NT2/D1 (cell line): ENCODE results near the gene CTIF.
A peak's percentile ranks its signal among the peaks of the same experiment; 100 is the strongest.

Source experiments
- DNase-seq: peaks from one replicate; pipeline ENCODE4 v3.0.0-alpha.2; 2011; ENCODE audit warnings: low read depth, low spot score
- H3K27me3 ChIP-seq: 2 replicates; pipeline ENCODE4 v1.6.0; 2011; ENCODE audit warnings: mild to moderate bottlenecking; ENCODE audit not compliant: insufficient read length, insufficient read depth
- H3K36me3 ChIP-seq: 2 replicates; pipeline ENCODE4 v1.6.1; 2011; ENCODE audit warnings: mild to moderate bottlenecking, low read length, mixed read lengths; ENCODE audit not compliant: insufficient read depth, insufficient read length
- H3K4me1 ChIP-seq: 2 replicates; pipeline ENCODE4 v1.5.1; 2011; ENCODE audit not compliant: insufficient read depth, insufficient read length
- H3K4me3 ChIP-seq: 2 replicates; pipeline ENCODE4 v1.5.1; 2011; ENCODE audit warnings: low read depth; ENCODE audit not compliant: insufficient read length
- H3K9ac ChIP-seq: 2 replicates; pipeline ENCODE4 v1.6.0; 2011; ENCODE audit warnings: low read depth; ENCODE audit not compliant: insufficient read length
- H3K9me3 ChIP-seq: 2 replicates; pipeline ENCODE4 v1.5.1; 2011; ENCODE audit warnings: mild to moderate bottlenecking, low read length; ENCODE audit not compliant: insufficient read depth
- SUZ12 ChIP-seq: IDR thresholded peaks from 2 replicates; pipeline ENCODE4 v1.6.1; 2011; ENCODE audit not compliant: insufficient read length, insufficient read depth; ENCODE audit errors: extremely low read depth
- YY1 ChIP-seq: IDR thresholded peaks from 2 replicates; pipeline ENCODE4 v1.6.1; 2011; ENCODE audit not compliant: insufficient read length, insufficient read depth
- ZNF274 ChIP-seq: IDR thresholded peaks from 2 replicates; pipeline ENCODE4 v1.6.1; 2011; ENCODE audit warnings: mild to moderate bottlenecking, low read depth, low read length

Gene CTIF

DNA sequence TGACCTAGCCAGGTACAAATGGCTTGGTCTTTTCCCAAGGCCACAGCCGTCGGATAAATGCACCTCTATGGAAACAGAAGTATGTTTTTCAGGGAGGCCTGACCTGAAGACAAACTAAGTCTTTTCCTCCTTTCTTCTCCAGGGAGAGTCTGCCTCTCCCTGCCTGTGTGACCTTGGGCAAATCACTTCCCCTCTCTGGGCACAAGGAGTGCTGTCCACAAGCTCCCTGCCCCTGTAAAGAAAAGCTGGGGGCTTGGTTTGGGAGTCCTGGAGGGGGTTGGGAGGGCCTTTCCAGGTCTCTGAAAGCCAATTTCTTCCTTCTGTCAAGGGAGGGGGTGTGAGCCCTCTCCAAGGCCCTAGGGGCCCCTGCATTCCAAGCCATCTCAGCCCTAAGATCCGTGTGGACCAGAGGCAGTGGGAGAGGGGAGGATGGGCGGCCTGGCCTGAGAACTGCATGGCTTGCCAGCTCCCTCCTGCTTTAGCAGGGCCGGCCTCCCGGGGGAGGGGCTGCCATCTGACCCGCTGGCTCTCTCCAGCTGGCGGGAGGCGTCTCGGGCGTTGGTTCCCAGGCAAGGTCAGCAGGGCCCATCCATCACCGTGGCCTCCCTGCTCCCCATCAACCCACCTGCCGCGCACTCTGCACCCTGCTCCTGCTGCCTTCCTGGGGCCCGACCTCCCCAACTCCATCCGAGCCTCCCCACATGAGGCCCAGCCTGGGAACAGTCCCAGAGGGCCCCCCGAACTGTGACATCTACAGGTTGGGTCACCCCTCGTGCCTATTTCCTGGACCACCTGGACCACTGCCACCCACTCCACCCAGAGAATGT is 350.5 kb downstream of the CTIF start:
- no peak for TF ChIP-seq YY1
- no peak for TF ChIP-seq ZNF274
- no peak for TF ChIP-seq SUZ12
- H3K4me1 ChIP-seq: peaks cover 23% of the 10 kb centered on the region
- no peak overlapping the region for H3K4me3 ChIP-seq
- H3K36me3 ChIP-seq: no peaks in the 10 kb centered on the region
- H3K9me3 ChIP-seq: no peaks in the 10 kb centered on the region
- H3K27me3 ChIP-seq: peaks cover 4% of the 10 kb centered on the region
- peak overlapping the region; percentile 42 for H3K9ac ChIP-seq
- peak; percentile 48 for DNase-seq

DNA sequence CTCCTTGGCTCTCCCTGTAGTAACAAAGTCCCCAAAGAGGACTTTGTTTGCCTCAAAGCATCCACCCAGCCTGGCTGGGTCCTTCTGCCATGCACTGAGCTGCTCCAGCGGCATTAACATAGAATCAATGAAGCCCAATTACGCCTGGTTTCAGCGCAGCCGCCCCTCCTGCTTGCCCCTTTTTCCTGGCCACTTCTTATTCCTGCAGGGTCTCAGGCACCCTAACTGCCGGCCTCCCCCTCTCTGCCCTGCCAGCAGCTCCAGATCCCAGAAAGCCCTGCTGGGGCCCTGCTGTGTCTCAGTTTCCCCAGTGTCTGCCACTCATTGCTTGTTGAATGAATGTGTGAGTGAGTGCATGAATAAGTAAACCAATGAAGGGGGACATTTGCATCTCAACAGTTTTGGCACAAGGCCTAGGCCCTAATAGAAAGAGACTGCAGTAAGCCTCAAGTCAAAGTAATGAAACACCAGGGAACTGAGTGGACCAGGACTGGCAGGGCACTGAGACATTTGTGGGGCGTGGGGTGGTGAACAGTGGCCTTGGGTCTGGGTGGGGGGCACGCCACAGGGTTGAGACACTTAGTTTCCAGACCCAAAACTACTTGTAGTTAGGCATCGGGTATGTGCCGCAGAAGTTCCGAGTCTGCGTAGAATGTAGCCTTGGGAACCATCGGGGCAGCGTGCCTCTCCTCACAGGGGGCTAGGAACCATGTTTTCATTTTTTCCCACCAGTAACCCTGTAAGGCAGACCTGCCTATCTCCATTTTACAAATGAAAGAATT is 351.3 kb downstream of the CTIF start:
- no peak for DNase-seq
- H3K36me3 ChIP-seq: no peaks in the 10 kb centered on the region
- no peak overlapping the region for H3K4me3 ChIP-seq
- H3K9ac ChIP-seq: peak overlapping the region; percentile 42
- TF ChIP-seq ZNF274 (no peak), SUZ12 (no peak), YY1 (no peak)
- no peaks in the 10 kb centered on the region for H3K27me3 ChIP-seq
- no peaks in the 10 kb centered on the region for H3K9me3 ChIP-seq
- H3K4me1 ChIP-seq: peaks cover 21% of the 10 kb centered on the region

DNA sequence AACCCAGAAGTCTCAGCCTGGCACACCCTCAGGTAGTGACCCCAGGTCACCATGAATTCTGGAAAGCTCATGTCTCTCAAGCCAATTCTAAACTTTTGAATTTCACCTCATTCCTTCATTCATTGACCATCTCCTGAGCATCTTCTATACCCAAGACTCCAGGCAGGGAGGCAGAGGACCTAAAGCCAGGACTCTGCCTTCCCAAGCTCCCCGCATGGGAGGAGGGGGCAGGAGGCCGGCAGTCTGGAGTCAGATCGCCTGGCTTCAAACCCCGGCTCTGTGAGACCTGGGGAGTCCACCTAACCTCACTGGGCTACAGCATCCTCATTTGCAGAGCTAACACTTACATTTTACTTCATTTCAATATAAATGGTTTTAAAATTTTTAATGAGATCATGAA is 352.9 kb downstream of the CTIF start:
- no peak overlapping the region for H3K4me3 ChIP-seq
- no peaks in the 10 kb centered on the region for H3K27me3 ChIP-seq
- H3K9me3 ChIP-seq: no peaks in the 10 kb centered on the region
- peaks cover 21% of the 10 kb centered on the region for H3K4me1 ChIP-seq
- no peak for DNase-seq
- H3K9ac ChIP-seq: no peak overlapping the region
- no peaks in the 10 kb centered on the region for H3K36me3 ChIP-seq
- TF ChIP-seq YY1 (no peak), SUZ12 (no peak), ZNF274 (no peak)

DNA sequence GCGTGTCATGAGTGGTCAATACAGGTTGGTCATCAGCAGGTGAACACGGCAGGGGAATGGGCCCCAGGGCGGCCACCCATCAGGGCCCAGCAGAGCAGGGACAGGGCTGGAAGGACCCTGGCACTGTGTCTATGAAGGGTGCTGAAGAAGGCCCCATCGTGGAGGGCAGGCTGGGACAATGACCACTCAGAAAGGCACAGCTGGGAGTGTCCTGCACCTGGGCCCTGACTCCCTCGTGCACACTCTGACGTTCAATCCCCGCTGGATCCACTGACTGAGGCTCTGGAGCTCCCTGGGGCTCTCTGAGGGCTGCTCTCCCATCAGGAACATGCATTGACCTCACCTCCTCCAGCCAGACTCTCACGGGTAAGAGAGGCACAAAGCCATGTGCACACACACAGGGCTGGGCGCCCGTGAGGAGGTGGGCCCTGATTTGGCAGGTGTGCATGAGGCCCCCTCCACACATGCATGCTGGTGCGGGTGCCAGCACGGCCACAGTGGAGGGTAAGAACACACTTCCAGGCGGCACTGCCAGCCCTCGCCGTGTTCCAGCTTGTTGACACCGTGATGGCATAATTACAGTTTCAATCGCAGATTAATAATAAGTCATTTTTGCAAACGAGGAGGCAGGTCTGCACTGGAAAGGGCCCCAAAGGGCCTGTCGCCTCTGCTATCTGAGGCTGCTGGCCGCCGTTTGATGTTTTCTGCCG is 353.5 kb downstream of the CTIF start:
- TF ChIP-seq SUZ12: no peak
- TF ChIP-seq ZNF274: no peak
- TF ChIP-seq YY1: no peak
- no peaks in the 10 kb centered on the region for H3K9me3 ChIP-seq
- no peak overlapping the region for H3K9ac ChIP-seq
- peaks cover 21% of the 10 kb centered on the region for H3K4me1 ChIP-seq
- no peaks in the 10 kb centered on the region for H3K36me3 ChIP-seq
- no peak for DNase-seq
- no peaks in the 10 kb centered on the region for H3K27me3 ChIP-seq
- no peak overlapping the region for H3K4me3 ChIP-seq

DNA sequence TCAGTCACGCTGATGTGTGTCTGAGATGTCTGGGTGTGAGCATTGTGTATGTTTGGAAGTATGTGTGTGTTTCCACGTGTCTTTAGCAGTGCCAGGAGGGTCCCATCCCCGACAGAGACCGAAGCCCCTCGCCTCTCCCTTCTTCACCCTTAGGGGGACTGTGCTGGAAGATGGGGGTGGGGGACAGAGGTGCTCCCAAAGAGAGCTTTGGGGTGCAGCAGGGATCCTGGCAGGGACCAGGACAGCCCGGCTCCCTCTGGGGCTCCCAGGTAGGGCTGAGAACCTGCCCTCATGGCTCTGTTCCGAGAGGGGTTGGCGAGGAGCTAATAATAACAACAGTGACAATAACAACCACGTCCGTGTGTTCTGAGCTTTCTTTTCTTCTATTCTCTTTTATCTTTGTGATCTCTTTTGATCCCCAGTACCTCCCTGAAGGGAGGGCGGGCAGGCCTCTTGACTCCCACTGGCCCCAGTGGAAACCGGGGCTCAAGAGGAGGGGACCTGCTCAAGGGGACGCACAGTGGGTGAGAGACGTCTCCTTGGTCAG is 354.3 kb downstream of the CTIF start:
- Histone ChIP-seq H3K36me3 (no peaks in the 10 kb centered on the region), H3K9me3 (no peaks in the 10 kb centered on the region), H3K27me3 (no peaks in the 10 kb centered on the region), H3K4me3 (no peak overlapping the region), H3K4me1 (peaks cover 22% of the 10 kb centered on the region), H3K9ac (no peak overlapping the region)
- TF ChIP-seq SUZ12: no peak
- TF ChIP-seq ZNF274: no peak
- TF ChIP-seq YY1: no peak
- no peak for DNase-seq

DNA sequence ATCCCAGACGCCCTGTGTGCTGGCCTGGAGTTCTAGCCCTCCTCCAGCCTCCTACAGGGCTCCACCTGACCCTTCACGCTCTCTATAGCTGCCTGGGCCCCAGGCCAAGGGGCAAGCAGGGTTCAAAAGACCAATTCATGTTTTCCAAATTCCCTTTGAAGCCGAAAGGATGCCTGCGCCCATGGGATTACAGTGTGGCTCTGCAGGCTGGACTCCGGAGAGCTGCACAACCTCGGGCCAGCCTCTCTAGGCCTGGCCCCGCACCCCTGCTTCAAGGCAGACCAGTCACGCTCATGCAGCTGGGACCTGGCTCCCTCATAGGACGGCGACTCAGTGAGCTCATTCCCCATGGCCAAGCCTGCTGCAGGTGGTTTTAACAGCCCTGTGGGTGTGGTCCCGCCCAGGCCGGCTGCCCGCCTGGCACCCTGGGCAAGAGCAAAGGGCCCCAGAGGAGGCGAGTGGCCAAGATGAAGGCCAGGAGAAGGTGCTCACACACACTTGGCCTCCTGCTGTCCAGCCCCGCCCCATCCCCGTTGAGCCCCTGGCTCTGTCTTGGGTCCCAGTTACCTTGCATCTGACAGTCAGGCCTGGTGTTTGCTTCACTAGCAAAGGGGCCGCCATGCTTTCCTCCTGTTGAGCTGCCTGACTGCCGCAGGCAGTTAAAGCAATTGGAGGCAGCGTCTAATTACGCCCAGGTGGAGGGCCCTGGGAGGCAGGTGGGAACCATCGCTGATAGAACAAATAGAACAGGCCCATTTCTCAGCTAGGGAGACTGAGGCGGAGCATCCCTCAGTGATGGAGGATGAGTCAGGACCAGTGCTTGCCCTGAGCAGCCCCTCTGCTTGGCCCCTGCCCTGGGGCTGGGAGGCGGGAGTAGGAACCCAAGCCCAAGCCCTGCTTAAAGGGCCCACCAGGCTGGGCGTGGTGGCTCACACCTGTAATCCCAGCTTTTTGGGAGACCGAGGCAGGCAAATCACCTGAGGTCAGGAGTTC is 355.1 kb downstream of the CTIF start:
- H3K9ac ChIP-seq: no peak overlapping the region
- TF ChIP-seq SUZ12 (no peak), YY1 (no peak), ZNF274 (no peak)

More for the DNA sequence above, 355.1 kb downstream of the CTIF start:
- Histone ChIP-seq H3K9me3 (no peaks in the 10 kb centered on the region), H3K4me3 (no peak overlapping the region), H3K36me3 (no peaks in the 10 kb centered on the region), H3K27me3 (no peaks in the 10 kb centered on the region), H3K4me1 (peaks cover 19% of the 10 kb centered on the region)
- no peak for DNase-seq
